Right lobe of liver (tissue), 6 donors: ENCODE measurements around the gene KLHL35. TPM values are rescaled to one million over a fixed set of nuclear protein-coding genes. Genes with fewer than 3 reads are reported as not detected.

Experiments
- ATAC-seq, 4 donors: fragments of 200-7000 bp; cut with Tn5 transposase; one replicate each; pipeline ENCODE4 v1.9.1; 2020; ENCODE audit warnings: mild to moderate bottlenecking in 4 of 4, moderate library complexity in 4 of 4
- DNase-seq, 3 donors: peaks; one replicate each; pipeline ENCODE4 v3.0.0-alpha.2; 2020
- H3K27ac ChIP-seq, 3 donors: fragments of 200-600 bp; one replicate each; pipeline ENCODE4 v1.8.0; 2022
- H3K27me3 ChIP-seq, 2 donors: fragments of 200-600 bp; one replicate each; pipeline ENCODE4 v1.8.0; 2022
- H3K36me3 ChIP-seq, 4 donors: fragments of 200-600 bp; sonication (generic) in 1 of 4; one replicate each; pipeline versions ENCODE4 v1.5.1 to v1.8.0; 2017 to 2022; ENCODE audit warnings: control low read depth in 1 of 4
- H3K4me1 ChIP-seq, 4 donors: fragments of 200-600 bp; sonication (generic) in 1 of 4; one replicate each; pipeline versions ENCODE4 v1.5.1 to v1.8.0; 2017 to 2022; ENCODE audit warnings: control low read depth in 1 of 4
- H3K4me3 ChIP-seq, 3 donors: fragments of 200-600 bp; one replicate each; pipeline ENCODE4 v1.8.0; 2022
- H3K9me3 ChIP-seq, 4 donors: fragments of 200-600 bp; sonication (generic) in 1 of 4; one replicate each; pipeline versions ENCODE4 v1.5.1 to v1.8.0; 2017 to 2022; ENCODE audit warnings: control low read depth in 1 of 4
- POLR2A ChIP-seq: fragments of 450-650 bp; IDR thresholded peaks from one replicate; pipeline ENCODE4 v1.6.1; 2017; ENCODE audit warnings: antibody characterized with exemption, mild to moderate bottlenecking
- WGBS: methylation state at CpG from one replicate; pipeline ENCODE4 v1.1.6; 2018; ENCODE audit warnings: low coverage, low lambda C conversion rate; ENCODE audit not compliant: insufficient coverage; ENCODE audit errors: missing lambda C conversion rate; 5-methylcytosine and 5-hydroxymethylcytosine counted together
- intact Hi-C, 2 donors: fragments of 100-400 bp; cut with DNase I; formaldehyde crosslinking; loops; one replicate each; pipeline versions ENCODE4 v1.11.2 to v1.14.1; 2022
- total RNA-seq, 6 experiments: library from RNA; depleted of rRNA in 2 of 6; stranded (reverse); fragments of >200 nt in 2 of 6; fragmentation: NEBNext Ultra II Directional in 3 of 6; extraction: Animal tissue kit (Norgen Biotek cat#: 25700) in 3 of 6; gene quantifications; one replicate each; pipeline versions ENCODE4 v1.1.0 to v1.2.4, GENCODE V29; 2016 to 2023
- TF ChIP-seq, protein P1 (sequence below), 4 donors: fragments of 200-600 bp in 3 of 4; fragments of 450-650 bp in 1 of 4; IDR thresholded peaks; one replicate each; pipeline versions ENCODE4 v1.5.1 to v1.8.0; 2016 to 2022; ENCODE audit warnings: antibody characterized with exemption in 4 of 4, mild to moderate bottlenecking in 2 of 4
- donor health status: DM: no; HTN: yes; CAD: no.
- donor health status: DM: no; HTN: no; CAD: no.
- donor health status: DM: no; HTN: no; CAD: no.
- donor health status: DM: no; HTN: yes; CAD: no.
- donor health status: DM: no; HTN: yes; CAD: no.

The KLHL35 gene
- total RNA-seq, 6 experiments from 2014 or later, result 0.09 TPM; not detected in 5

DNA sequence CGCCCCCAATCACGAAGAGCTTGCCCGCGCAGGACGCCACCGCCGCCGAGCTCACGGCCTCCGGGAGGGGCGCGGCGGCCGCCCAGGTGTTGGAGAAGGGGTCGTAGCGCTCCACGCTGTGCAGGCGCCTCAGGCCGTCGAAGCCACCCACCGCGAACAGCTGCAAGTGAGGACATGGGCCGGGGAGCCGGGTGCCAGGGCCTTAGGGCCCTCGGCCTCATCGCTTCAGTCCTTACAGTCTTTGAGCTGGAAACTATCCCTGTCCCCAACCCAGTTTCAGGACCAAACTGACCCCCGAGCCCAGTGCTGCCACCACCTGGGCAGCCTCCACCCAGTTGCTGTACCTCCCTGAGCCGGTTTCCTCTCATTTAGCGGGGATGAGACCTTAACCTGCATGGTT is 7.6 kb downstream of the KLHL35 start:
- ATAC-seq, result no peak
- TF ChIP-seq, protein P1, sequence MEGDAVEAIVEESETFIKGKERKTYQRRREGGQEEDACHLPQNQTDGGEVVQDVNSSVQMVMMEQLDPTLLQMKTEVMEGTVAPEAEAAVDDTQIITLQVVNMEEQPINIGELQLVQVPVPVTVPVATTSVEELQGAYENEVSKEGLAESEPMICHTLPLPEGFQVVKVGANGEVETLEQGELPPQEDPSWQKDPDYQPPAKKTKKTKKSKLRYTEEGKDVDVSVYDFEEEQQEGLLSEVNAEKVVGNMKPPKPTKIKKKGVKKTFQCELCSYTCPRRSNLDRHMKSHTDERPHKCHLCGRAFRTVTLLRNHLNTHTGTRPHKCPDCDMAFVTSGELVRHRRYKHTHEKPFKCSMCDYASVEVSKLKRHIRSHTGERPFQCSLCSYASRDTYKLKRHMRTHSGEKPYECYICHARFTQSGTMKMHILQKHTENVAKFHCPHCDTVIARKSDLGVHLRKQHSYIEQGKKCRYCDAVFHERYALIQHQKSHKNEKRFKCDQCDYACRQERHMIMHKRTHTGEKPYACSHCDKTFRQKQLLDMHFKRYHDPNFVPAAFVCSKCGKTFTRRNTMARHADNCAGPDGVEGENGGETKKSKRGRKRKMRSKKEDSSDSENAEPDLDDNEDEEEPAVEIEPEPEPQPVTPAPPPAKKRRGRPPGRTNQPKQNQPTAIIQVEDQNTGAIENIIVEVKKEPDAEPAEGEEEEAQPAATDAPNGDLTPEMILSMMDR (IDR thresholded peaks at IDR 0.05), result peak in 2 of 4 donors; percentile 10 to 15
- no peak for TF ChIP-seq POLR2A
- intact Hi-C loops, result no loop called here
- WGBS, result 84% methylated on average over 5 of the region's 29 CpGs
- peaks cover 0 to 20% (median 9%) of the 10 kb centered on the region in 4 donors for H3K4me1 ChIP-seq
- no peaks in the 10 kb centered on the region for H3K9me3 ChIP-seq
- H3K4me3 ChIP-seq, result no peak overlapping the region
- no peak for DNase-seq
- no peaks in the 10 kb centered on the region for H3K36me3 ChIP-seq
- H3K27ac ChIP-seq, result no peak overlapping the region
- H3K27me3 ChIP-seq, result peaks cover 0 to 6% of the 10 kb centered on the region in 2 donors

DNA sequence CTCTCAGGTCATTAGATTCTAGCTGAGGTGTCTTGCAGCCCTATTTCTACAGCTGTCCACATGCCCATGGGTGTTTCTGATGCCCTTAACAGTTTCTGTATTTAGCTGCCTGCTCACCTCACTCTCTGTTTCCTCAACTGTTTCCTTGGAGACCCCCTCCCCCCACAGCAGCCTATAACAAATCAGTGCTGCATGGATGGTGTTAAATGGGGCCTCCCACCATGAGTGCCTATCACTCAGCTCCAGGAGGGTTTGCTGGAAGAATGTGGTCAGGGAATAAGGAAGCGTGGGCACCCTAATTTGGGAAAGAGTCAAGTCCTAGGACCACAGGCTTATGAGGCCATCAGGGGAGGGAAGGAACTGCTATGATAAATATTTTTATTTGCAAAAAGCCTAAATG is 8.6 kb downstream of the KLHL35 start:
- DNase-seq, result no peak
- intact Hi-C loops, result no loop called here

DNA sequence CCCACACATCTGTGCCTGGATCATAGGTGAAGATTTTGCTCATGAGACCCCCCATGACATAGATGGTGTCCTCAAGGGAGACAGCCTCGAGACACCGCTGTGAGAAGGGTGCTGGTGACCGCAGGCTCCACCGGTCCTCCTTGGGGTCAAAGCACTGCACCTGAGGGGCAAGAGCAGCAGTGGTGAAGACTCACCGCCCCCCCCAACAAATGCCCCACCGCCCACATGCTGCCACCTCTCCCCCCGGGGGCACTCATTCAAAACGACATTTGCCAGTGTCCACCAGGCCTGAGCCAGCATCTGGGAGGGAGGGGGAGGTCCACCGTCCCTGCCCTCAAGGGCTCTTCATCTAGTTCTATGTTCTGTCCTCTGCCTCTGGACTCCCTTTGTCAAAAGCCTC is 9.3 kb downstream of the KLHL35 start:
- no peak overlapping the region for H3K4me3 ChIP-seq
- H3K36me3 ChIP-seq, result no peaks in the 10 kb centered on the region
- no peak overlapping the region for H3K27ac ChIP-seq
- intact Hi-C loops, result no loop called here
- H3K9me3 ChIP-seq, result no peaks in the 10 kb centered on the region
- WGBS, result 90% methylated on average over 2 of the region's 9 CpGs
- TF ChIP-seq, protein P1 (IDR thresholded peaks at IDR 0.05), result no peak
- TF ChIP-seq POLR2A, result no peak
- H3K27me3 ChIP-seq, result no peaks in the 10 kb centered on the region
- ATAC-seq (no peak), DNase-seq (no peak)
- H3K4me1 ChIP-seq, result peaks cover 0 to 17% (median 8%) of the 10 kb centered on the region in 4 donors

More for the DNA sequence above, 8.6 kb downstream of the KLHL35 start:
- 100% methylated on average over 1 of the region's 1 CpG for WGBS
- Histone ChIP-seq H3K27me3 (peaks cover 0 to 2% of the 10 kb centered on the region in 2 donors), H3K27ac (no peak overlapping the region), H3K9me3 (no peaks in the 10 kb centered on the region), H3K36me3 (no peaks in the 10 kb centered on the region), H3K4me3 (no peak overlapping the region), H3K4me1 (peaks cover 0 to 17% (median 8%) of the 10 kb centered on the region in 4 donors)
- no peak for TF ChIP-seq POLR2A
- TF ChIP-seq, protein P1 (IDR thresholded peaks at IDR 0.05), result no peak
- no peak for ATAC-seq

DNA sequence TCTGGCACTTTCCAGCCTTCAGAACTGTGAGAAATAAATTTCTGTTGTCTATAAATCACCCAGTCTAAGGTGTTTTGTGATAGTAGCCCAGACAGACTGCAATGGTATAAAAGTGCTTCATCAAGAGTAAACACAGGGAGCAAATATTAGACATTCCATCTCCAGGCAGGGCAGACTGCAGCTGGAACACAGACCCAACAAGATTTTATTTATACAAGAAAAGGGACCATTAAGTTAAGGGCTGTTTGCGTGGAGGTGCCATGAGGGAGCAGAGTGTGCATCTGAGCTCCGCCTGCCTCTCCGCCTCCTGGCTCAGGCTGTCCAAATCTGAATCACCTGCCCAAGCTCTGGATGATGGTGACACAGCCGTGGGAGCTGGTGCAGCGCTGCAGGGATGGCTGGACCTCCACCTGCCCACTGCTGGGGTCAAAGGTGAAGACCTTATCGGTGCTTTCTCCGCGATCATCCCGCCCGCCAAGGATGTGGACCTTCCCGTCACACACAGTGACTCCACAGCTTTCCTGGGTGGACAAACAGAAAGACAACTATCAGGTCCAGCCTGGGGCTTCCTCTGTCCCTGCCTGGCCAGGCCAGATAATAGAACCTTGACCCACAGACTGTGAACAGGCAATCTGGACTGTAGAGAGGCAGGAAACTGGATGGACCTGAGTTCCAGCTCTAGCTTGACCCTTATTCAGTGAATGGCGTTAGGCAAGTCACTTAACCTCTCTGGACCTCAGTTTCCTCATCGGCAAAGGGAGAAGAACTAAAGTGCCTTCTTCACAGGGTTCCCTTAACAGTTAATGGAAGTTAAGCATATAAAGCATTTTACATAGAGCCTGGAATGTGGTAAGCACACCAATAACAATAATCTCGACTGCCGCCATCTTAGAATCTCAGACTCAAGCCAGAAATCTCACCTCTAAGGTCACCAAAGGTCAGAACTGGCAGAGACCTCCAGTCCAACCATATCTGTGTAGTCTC is 10.5 kb downstream of the KLHL35 start:
- Histone ChIP-seq H3K27me3 (no peaks in the 10 kb centered on the region), H3K9me3 (no peaks in the 10 kb centered on the region), H3K4me1 (peaks cover 0 to 17% (median 8%) of the 10 kb centered on the region in 4 donors), H3K4me3 (no peak overlapping the region), H3K27ac (no peak overlapping the region), H3K36me3 (no peaks in the 10 kb centered on the region)
- ATAC-seq (peak; percentile 72 to 90 (median 87)), DNase-seq (peak in 2 of 3 donors; percentile 75)
- intact Hi-C loops, result no loop called here
- WGBS, result 43% methylated on average over 15 of the region's 15 CpGs
- TF ChIP-seq, protein P1 (IDR thresholded peaks at IDR 0.05), result no peak
- TF ChIP-seq POLR2A, result no peak
